KMS-11 (cell line): ENCODE measurements around the gene VSTM4.

Source experiments
- H2AFZ ChIP-seq: fragments of 200-600 bp; sonication (generic); 2 replicates; pipeline ENCODE4 v1.6.1; 2016; ENCODE audit warnings: antibody characterized with exemption, mixed run types, low read depth
- H3K27ac ChIP-seq: fragments of 200-600 bp; sonication (generic); 2 replicates; pipeline ENCODE4 v1.6.1; 2016; ENCODE audit warnings: mild to moderate bottlenecking, mixed run types
- H3K27me3 ChIP-seq: fragments of 200-600 bp; sonication (generic); 2 replicates; pipeline ENCODE4 v1.6.1; 2017; ENCODE audit warnings: mild to moderate bottlenecking, low read depth, mixed run types, moderate library complexity; ENCODE audit not compliant: insufficient read depth
- H3K36me3 ChIP-seq: fragments of 200-600 bp; sonication (generic); 2 replicates; pipeline ENCODE4 v1.6.1; 2017; ENCODE audit warnings: mild to moderate bottlenecking, mixed run types; ENCODE audit not compliant: insufficient read depth
- H3K4me1 ChIP-seq: fragments of 200-600 bp; sonication (generic); 2 replicates; pipeline ENCODE4 v1.6.1; 2016; ENCODE audit warnings: mild to moderate bottlenecking, low read depth, mixed run types; ENCODE audit not compliant: poor library complexity, severe bottlenecking
- H3K4me2 ChIP-seq: fragments of 200-600 bp; sonication (generic); 2 replicates; pipeline ENCODE4 v1.7.0; 2016; ENCODE audit warnings: mild to moderate bottlenecking, mixed run types
- H3K4me3 ChIP-seq: fragments of 200-600 bp; sonication (generic); IDR thresholded peaks from 2 replicates; pipeline ENCODE4 v1.6.1; 2017; ENCODE audit warnings: low read depth, low read length, mixed read lengths; ENCODE audit not compliant: insufficient read depth
- H3K79me2 ChIP-seq: fragments of 200-600 bp; sonication (generic); 2 replicates; pipeline ENCODE4 v1.6.1; 2016; ENCODE audit warnings: low read depth, mixed run types; ENCODE audit not compliant: insufficient read depth
- H3K9ac ChIP-seq: fragments of 200-600 bp; sonication (generic); 2 replicates; pipeline ENCODE4 v1.6.1; 2016; ENCODE audit warnings: mild to moderate bottlenecking, mixed run types
- H4K20me1 ChIP-seq: fragments of 200-600 bp; sonication (generic); 2 replicates; pipeline ENCODE4 v1.6.1; 2016; ENCODE audit warnings: mild to moderate bottlenecking, mixed run types; ENCODE audit not compliant: insufficient read depth
- CTCF ChIP-seq: fragments of 200-600 bp; sonication (generic); conservative IDR thresholded peaks from 2 replicates; pipeline ENCODE4 v1.6.1; 2017; ENCODE audit warnings: low read depth, mild to moderate bottlenecking, antibody characterized with exemption, low read length, moderate library complexity, mixed read lengths

Gene VSTM4

GRCh38 chr10:49070701-49071100 is 44.6 kb downstream of the VSTM4 start:
- TF ChIP-seq CTCF: no peak
- no peaks in the 10 kb centered on the region for H3K79me2 ChIP-seq
- H3K4me1 ChIP-seq: no peaks in the 10 kb centered on the region
- H3K9ac ChIP-seq: no peak overlapping the region
- no peak overlapping the region for H3K4me2 ChIP-seq
- no peak overlapping the region for H2AFZ ChIP-seq
- H4K20me1 ChIP-seq: no peaks in the 10 kb centered on the region
- no peaks in the 10 kb centered on the region for H3K27me3 ChIP-seq
- no peak overlapping the region for H3K4me3 ChIP-seq
- no peak overlapping the region for H3K27ac ChIP-seq
- H3K36me3 ChIP-seq: no peaks in the 10 kb centered on the region

- no peaks in the 10 kb centered on the region for H3K79me2 ChIP-seq
- H3K27me3 ChIP-seq: no peaks in the 10 kb centered on the region
- no peak for TF ChIP-seq CTCF
- no peak overlapping the region for H3K4me2 ChIP-seq
- no peak overlapping the region for H3K4me3 ChIP-seq
- H3K27ac ChIP-seq: no peak overlapping the region
- H3K9ac ChIP-seq: no peak overlapping the region
- H4K20me1 ChIP-seq: no peaks in the 10 kb centered on the region
- H2AFZ ChIP-seq: no peak overlapping the region
- H3K4me1 ChIP-seq: no peaks in the 10 kb centered on the region
- no peaks in the 10 kb centered on the region for H3K36me3 ChIP-seq
Observed at GRCh38 chr10:49068672-49069217, 46.6 kb downstream of the VSTM4 start.

GRCh38 chr10:49068209-49068608 is 47.1 kb downstream of the VSTM4 start:
- no peaks in the 10 kb centered on the region for H3K79me2 ChIP-seq

GRCh38 chr10:49066944-49067730 is 48.2 kb downstream of the VSTM4 start:
- H3K36me3 ChIP-seq: no peaks in the 10 kb centered on the region
- H3K4me2 ChIP-seq: no peak overlapping the region
- H3K27me3 ChIP-seq: no peaks in the 10 kb centered on the region
- H3K9ac ChIP-seq: no peak overlapping the region
- H3K79me2 ChIP-seq: no peaks in the 10 kb centered on the region
- no peak for TF ChIP-seq CTCF
- no peaks in the 10 kb centered on the region for H3K4me1 ChIP-seq
- H2AFZ ChIP-seq: no peak overlapping the region
- H4K20me1 ChIP-seq: no peaks in the 10 kb centered on the region
- H3K4me3 ChIP-seq: no peak overlapping the region
- H3K27ac ChIP-seq: no peak overlapping the region

More at GRCh38 chr10:49068209-49068608, 47.1 kb downstream of the VSTM4 start:
- TF ChIP-seq CTCF: no peak
- Histone ChIP-seq H3K27ac (no peak overlapping the region), H4K20me1 (no peaks in the 10 kb centered on the region), H2AFZ (no peak overlapping the region), H3K9ac (no peak overlapping the region), H3K4me1 (no peaks in the 10 kb centered on the region), H3K27me3 (no peaks in the 10 kb centered on the region), H3K4me2 (no peak overlapping the region), H3K4me3 (no peak overlapping the region), H3K36me3 (no peaks in the 10 kb centered on the region)
